GM23338 (cell line): ENCODE data around the gene GP5.

Source experiments
- CREB1 ChIP-seq: fragments of 250-450 bp; sonication (Bioruptor Pico); IDR thresholded peaks from 2 replicates; pipeline ENCODE4 v1.5.0; 2020; ENCODE audit warnings: low read depth, mild to moderate bottlenecking, moderate library complexity
- CTCF ChIP-seq, 2 experiments: fragments of 200-600 bp in 1 of 2; sonication (generic) in 1 of 2; conservative IDR thresholded peaks; 2 replicates each; pipeline versions ENCODE4 v1.5.1 to v1.6.1; 2016 to 2017; ENCODE audit warnings: antibody characterized with exemption in 2 of 2, low read depth in 2 of 2, mild to moderate bottlenecking in 2 of 2, moderate library complexity in 1 of 2
- ETS1 ChIP-seq: IDR thresholded peaks from 2 replicates; pipeline ENCODE4 v1.6.1; 2016; ENCODE audit warnings: antibody characterized with exemption
- EZH2 ChIP-seq: fragments of 200-600 bp; sonication (generic); IDR thresholded peaks from one replicate; pipeline ENCODE4 v1.8.0; 2017; ENCODE audit warnings: antibody characterized with exemption, mild to moderate bottlenecking, low read depth; ENCODE audit not compliant: unreplicated experiment
- EZH2phosphoT487 ChIP-seq: fragments of 200-600 bp; sonication (generic); IDR thresholded peaks from one replicate; pipeline ENCODE4 v1.8.1; 2018; ENCODE audit warnings: antibody characterized with exemption; ENCODE audit not compliant: unreplicated experiment
- JUNB ChIP-seq: IDR thresholded peaks from one replicate; pipeline ENCODE4 v1.6.1; 2016; ENCODE audit warnings: antibody characterized with exemption; ENCODE audit not compliant: unreplicated experiment
- NANOG ChIP-seq: IDR thresholded peaks from 2 replicates; pipeline ENCODE4 v1.6.1; 2016; ENCODE audit warnings: antibody characterized with exemption, borderline replicate concordance
- POLR2AphosphoS5 ChIP-seq: IDR thresholded peaks from 2 replicates; pipeline ENCODE4 v1.6.1; 2016; ENCODE audit warnings: antibody characterized with exemption, low read depth
- REST ChIP-seq: IDR thresholded peaks from one replicate; pipeline ENCODE4 v1.6.1; 2018; ENCODE audit warnings: antibody characterized with exemption; ENCODE audit not compliant: unreplicated experiment
- STAT1 ChIP-seq: IDR thresholded peaks from one replicate; pipeline ENCODE4 v1.6.1; 2016; ENCODE audit warnings: antibody characterized with exemption; ENCODE audit not compliant: unreplicated experiment
- ZNF462 ChIP-seq: fragments of 250-450 bp; sonication (Bioruptor Pico); IDR thresholded peaks from 2 replicates; pipeline ENCODE4 v1.5.0; 2020; ENCODE audit warnings: mild to moderate bottlenecking, moderate library complexity

GRCh38 chr3:194357681-194358080, 41.4 kb downstream of the GP5 start:
- TF ChIP-seq CTCF (conservative IDR thresholded peaks at IDR 0.05; ENCODE audit: low read depth in 2 of 2), result no peak
- no peak for TF ChIP-seq EZH2
- no peak for TF ChIP-seq REST
- no peak for TF ChIP-seq POLR2AphosphoS5
- no peak for TF ChIP-seq EZH2phosphoT487
- TF ChIP-seq ETS1, result no peak
- TF ChIP-seq ZNF462 (CRISPR knock-in tag), result no peak
- TF ChIP-seq JUNB, result no peak
- no peak for TF ChIP-seq STAT1
- no peak for TF ChIP-seq CREB1 (CRISPR knock-in tag)
- TF ChIP-seq NANOG, result no peak
